HepG2 (cell line): ENCODE results near the gene S100A5. TPM values are rescaled to one million over a fixed set of nuclear protein-coding genes. Genes with fewer than 3 reads are reported as not detected.

Experiments used
- ATAC-seq: fragments of 200-7000 bp; cut with Tn5 transposase; 3 replicates; pipeline ENCODE4 v1.9.1; 2020; ENCODE audit warnings: mild to moderate bottlenecking, moderate library complexity
- BruUV-seq: library from RNA; stranded (reverse); fragments of 400-500 nt; replicated peaks from 2 replicates; lab custom pipeline; 2021; lab: Mats Ljungman, UMichigan
- CTCF ChIA-PET: fragments of 300-600 bp; formaldehyde crosslinking; extraction: SDS; loops from one replicate; lab custom pipeline; 2021; ENCODE audit warnings: low total read pairs, inconsistent platforms, low intra/inter-chr PET ratio; lab: Yijun Ruan, JAX
- POLR2A ChIA-PET: fragments of 350-600 bp; sonication (Branson Sonifier 250); formaldehyde crosslinking; loops from one replicate; lab custom pipeline; 2020; ENCODE audit warnings: antibody characterized with exemption, inconsistent platforms; lab: Yijun Ruan, JAX
- DNase-seq: peaks from one replicate; pipeline ENCODE4 v3.0.0-alpha.2; 2015; ENCODE audit warnings: low spot score
- FAIRE-seq: peaks from 3 replicates; lab custom pipeline; 2011; peaks lifted over from hg19 to GRCh38; lab: Jason Lieb, UNC
- H2AFZ ChIP-seq: one replicate; pipeline ENCODE4 v1.6.1; 2011; ENCODE audit warnings: low read length, inconsistent platforms
- H3K27ac ChIP-seq: fragments of 300-600 bp; 3 replicates; pipeline ENCODE4 v1.8.0; 2011; ENCODE audit warnings: mixed run types, mild to moderate bottlenecking, mixed read lengths, low read length, inconsistent platforms; ENCODE audit not compliant: insufficient read depth; ENCODE audit errors: extremely low read length
- H3K27me3 ChIP-seq, 2 experiments: fragments of 200-600 bp in 1 of 2; 2 replicates in 1 of 2; 3 replicates in 1 of 2; pipeline versions ENCODE4 v1.6.0 to v1.8.0; 2011; ENCODE audit warnings: low read length in 2 of 2, mild to moderate bottlenecking in 2 of 2, moderate library complexity in 2 of 2, inconsistent platforms in 1 of 2; ENCODE audit not compliant: insufficient read depth in 2 of 2, control insufficient read depth in 1 of 2
- H3K36me3 ChIP-seq, 2 experiments: fragments of 200-600 bp in 1 of 2; replicated peaks in 1 of 2; 2 replicates in 1 of 2; 3 replicates in 1 of 2; pipeline versions ENCODE4 v1.5.1 to v1.8.0; 2011; ENCODE audit warnings: low read length in 2 of 2, inconsistent platforms in 1 of 2; ENCODE audit not compliant: insufficient read depth in 2 of 2, control insufficient read depth in 1 of 2
- H3K4me1 ChIP-seq: 2 replicates; pipeline ENCODE4 v1.5.1; 2012; ENCODE audit warnings: low read length, inconsistent platforms; ENCODE audit not compliant: insufficient read depth
- H3K4me2 ChIP-seq: 2 replicates; pipeline ENCODE4 v1.6.0; 2011; ENCODE audit warnings: low read depth, low read length, inconsistent platforms
- H3K4me3 ChIP-seq, 3 experiments: fragments of 200-600 bp in 1 of 3; sonication (generic), shearing (Covaris generic) in 1 of 3; replicated peaks in 1 of 3; 2 replicates each; pipeline ENCODE4 v1.5.1; 2011 to 2016; ENCODE audit warnings: low read length in 3 of 3, inconsistent platforms in 2 of 3, low read depth in 2 of 3, mild to moderate bottlenecking in 2 of 3, control low read depth in 1 of 3, mixed read lengths in 1 of 3; ENCODE audit not compliant: insufficient read depth in 1 of 3
- H3K79me2 ChIP-seq: one replicate; pipeline ENCODE4 v1.6.1; 2011; ENCODE audit warnings: low read length, inconsistent platforms; ENCODE audit not compliant: insufficient read depth
- H3K9ac ChIP-seq: 2 replicates; pipeline ENCODE4 v1.6.0; 2011; ENCODE audit warnings: mild to moderate bottlenecking, low read depth, low read length, inconsistent platforms; ENCODE audit not compliant: insufficient read depth
- H3K9me3 ChIP-seq: 2 replicates; pipeline ENCODE4 v1.5.1; 2012; ENCODE audit warnings: mild to moderate bottlenecking, low read length
- H4K20me1 ChIP-seq: 2 replicates; pipeline ENCODE4 v1.6.0; 2011; ENCODE audit warnings: inconsistent platforms, mild to moderate bottlenecking, low read length, moderate library complexity; ENCODE audit not compliant: insufficient read depth
- BCL6 ChIP-seq: IDR thresholded peaks from 2 replicates; pipeline ENCODE4 v1.6.1; 2016; ENCODE audit warnings: missing genetic modification reagents, missing compliant biosample characterization
- DZIP1 ChIP-seq: sonication (generic); formaldehyde crosslinking; IDR thresholded peaks from 2 replicates; pipeline ENCODE4 v1.5.0; 2020; ENCODE audit warnings: mild to moderate bottlenecking, missing genetic modification reagents
- ISX ChIP-seq: sonication (generic); formaldehyde crosslinking; conservative IDR thresholded peaks from 2 replicates; pipeline ENCODE4 v1.5.0; 2020; ENCODE audit warnings: missing genetic modification reagents
- NFKB2 ChIP-seq: sonication (generic); formaldehyde crosslinking; IDR thresholded peaks from 2 replicates; pipeline ENCODE4 v1.4.0; 2020; ENCODE audit warnings: missing genetic modification reagents, borderline replicate concordance
- PHF20 ChIP-seq: sonication (generic); formaldehyde crosslinking; IDR thresholded peaks from 2 replicates; pipeline ENCODE4 v1.5.0; 2020; ENCODE audit warnings: mild to moderate bottlenecking, missing genetic modification reagents
- POGZ ChIP-seq: sonication (generic); formaldehyde crosslinking; IDR thresholded peaks from 2 replicates; pipeline ENCODE4 v1.4.0; 2020; ENCODE audit warnings: mild to moderate bottlenecking, missing genetic modification reagents
- POLR2AphosphoS5 ChIP-seq: IDR thresholded peaks from 2 replicates; pipeline ENCODE4 v1.6.1; 2012; ENCODE audit warnings: low read depth, low read length
- RBFOX2 ChIP-seq: fragments of 200-400 bp; formaldehyde crosslinking; IDR thresholded peaks from 2 replicates; pipeline ENCODE4 v1.6.1; 2017; ENCODE audit warnings: low read depth, mild to moderate bottlenecking, low read length
- SMAD3 ChIP-seq: sonication (generic); formaldehyde crosslinking; IDR thresholded peaks from 2 replicates; pipeline ENCODE4 v1.4.0; 2020; ENCODE audit warnings: missing genetic modification reagents
- SNAPC2 ChIP-seq: sonication (generic); formaldehyde crosslinking; IDR thresholded peaks from 2 replicates; pipeline ENCODE4 v1.8.1; 2022; ENCODE audit warnings: mild to moderate bottlenecking, missing genetic modification reagents
- SP5 ChIP-seq: IDR thresholded peaks from 2 replicates; pipeline ENCODE4 v1.6.1; 2016; ENCODE audit warnings: low read depth, borderline replicate concordance
- SSRP1 ChIP-seq: IDR thresholded peaks from 2 replicates; pipeline ENCODE4 v1.6.1; 2016; ENCODE audit warnings: control low read depth
- THRA ChIP-seq: sonication (generic); formaldehyde crosslinking; IDR thresholded peaks from 2 replicates; pipeline ENCODE4 v1.4.0; 2020; ENCODE audit warnings: missing genetic modification reagents, borderline replicate concordance
- ZBTB42 ChIP-seq: sonication (generic); formaldehyde crosslinking; IDR thresholded peaks from 2 replicates; pipeline ENCODE4 v1.5.0; 2020; ENCODE audit warnings: mild to moderate bottlenecking, missing genetic modification reagents
- ZNF503 ChIP-seq: sonication (generic); formaldehyde crosslinking; IDR thresholded peaks from 2 replicates; pipeline ENCODE4 v1.4.0; 2020; ENCODE audit warnings: missing genetic modification reagents
- ZNF605 ChIP-seq: sonication (generic); formaldehyde crosslinking; IDR thresholded peaks from 2 replicates; pipeline ENCODE4 v1.8.0; 2022; ENCODE audit warnings: mild to moderate bottlenecking, missing genetic modification reagents
- ZNF614 ChIP-seq: IDR thresholded peaks from 2 replicates; pipeline ENCODE4 v1.6.1; 2018; ENCODE audit warnings: missing biosample characterization, missing genetic modification reagents, inconsistent platforms, borderline replicate concordance
- ZNF713 ChIP-seq: sonication (generic); formaldehyde crosslinking; IDR thresholded peaks from 2 replicates; pipeline ENCODE4 v1.4.0; 2020; ENCODE audit warnings: mild to moderate bottlenecking, missing genetic modification reagents
- ZNF878 ChIP-seq: sonication (generic); formaldehyde crosslinking; IDR thresholded peaks from 2 replicates; pipeline ENCODE4 v1.8.1; 2023; ENCODE audit warnings: mild to moderate bottlenecking, missing genetic modification reagents, moderate library complexity
- WGBS: methylation state at CpG from one replicate; pipeline ENCODE4 v1.1.6; 2017; ENCODE audit warnings: low lambda C conversion rate; 5-methylcytosine and 5-hydroxymethylcytosine counted together
- in situ Hi-C: cut with HindIII; loops from 2 replicates; pipeline ENCODE4 v1.10.0; 2017; ENCODE audit warnings: low pct_unique_long_range_greater_than_20kb; ENCODE audit not compliant: extremely low pct_ligation_motif_present
- intact Hi-C: fragments of 100-400 bp; cut with micrococcal nuclease; formaldehyde crosslinking; loops from one replicate; pipeline ENCODE4 v1.10.0; 2022; ENCODE audit not compliant: unreplicated experiment
- polyA plus RNA-seq, 8 experiments: library from polyadenylated mRNA; depleted of rRNA in 3 of 8; stranded (reverse) in 7 of 8; unstranded in 1 of 8; fragments of >200 nt; fragmentation: Illumina TruSeq in 4 of 8; extraction: Trizol in 4 of 8; gene quantifications; 2 replicates each; pipeline versions ENCODE4 v1.2.1 to v1.2.3, GENCODE V29; 2011 to 2016; ENCODE audit warnings: low read depth in 4 of 8, missing spikeins in 1 of 8, mixed read lengths in 1 of 8; ENCODE audit not compliant: insufficient read depth in 1 of 8
- total RNA-seq, 5 experiments: library from RNA; depleted of rRNA; stranded (reverse); fragments of >200 nt; fragmentation: Illumina TruSeq; extraction: Trizol; gene quantifications; 2 replicates each; pipeline ENCODE4 v1.2.3, GENCODE V29; 2016; ENCODE audit warnings: low read depth in 1 of 5

Gene S100A5
- total and polyA plus RNA-seq, 2 of the 13 experiments (the other 11 are each of a cell fraction or from before 2014, with no cell fraction given): not detected

GRCh38 chr1:153540394-153541361 lies at the start of gene S100A5 (continued):
- TF ChIP-seq DZIP1 (CRISPR knock-in tag) (no peak), ZNF614 (CRISPR knock-in tag) (no peak), NFKB2 (no peak), ZNF878 (CRISPR knock-in tag) (no peak), ZNF605 (CRISPR knock-in tag) (no peak), POGZ (CRISPR knock-in tag) (no peak), RBFOX2 (no peak), SSRP1 (CRISPR knock-in tag) (no peak), SNAPC2 (no peak)

- Histone ChIP-seq H3K4me1 (no peaks in the 10 kb centered on the region), H2AFZ (no peak overlapping the region), H3K4me2 (no peak overlapping the region), H3K9me3 (no peaks in the 10 kb centered on the region), H3K27me3 (0 out of 5 replicates have a peak, but pooled peaks cover 1 to 3% of the 10 kb centered on the region in 2 experiments), H3K79me2 (no peaks in the 10 kb centered on the region), H3K9ac (no peak overlapping the region), H3K27ac (no peak overlapping the region), H3K36me3 (no peaks in the 10 kb centered on the region), H3K4me3 (no peak overlapping the region), H4K20me1 (no peaks in the 10 kb centered on the region)
- DNase-seq: no peak
- no peak for ATAC-seq
- BruUV-seq: no TSS peak
- intact Hi-C loops (no loop called here), in situ Hi-C loops (no loop called here)
- WGBS: 48% methylated on average over 2 of the region's 2 CpGs
- no peak for FAIRE-seq
- CTCF ChIA-PET: no interaction called here
- POLR2A ChIA-PET: interaction anchor here (0.7 kb wide), 1 partner anchor 14 kb away, joined by 3 read pairs; no protein-coding TSS in a partner anchor
- TF ChIP-seq POLR2AphosphoS5 (no peak), ZNF503 (CRISPR knock-in tag) (no peak), ZBTB42 (no peak), ZNF713 (CRISPR knock-in tag) (no peak), ISX (CRISPR knock-in tag) (no peak), PHF20 (no peak), SMAD3 (no peak), SP5 (CRISPR knock-in tag) (no peak), BCL6 (no peak), THRA (CRISPR knock-in tag) (no peak)
Measured at GRCh38 chr1:153588482-153588881, 47.7 kb upstream of the S100A5 start.
